ENCODE measurements around the gene EFTUD2. TPM values are rescaled to one million over a fixed set of nuclear protein-coding genes. Genes with fewer than 3 reads are reported as not detected.

The EFTUD2 gene
- total RNA-seq, 1 experiment from 2014 or later = 162 TPM

- TF ChIP-seq, protein P1, sequence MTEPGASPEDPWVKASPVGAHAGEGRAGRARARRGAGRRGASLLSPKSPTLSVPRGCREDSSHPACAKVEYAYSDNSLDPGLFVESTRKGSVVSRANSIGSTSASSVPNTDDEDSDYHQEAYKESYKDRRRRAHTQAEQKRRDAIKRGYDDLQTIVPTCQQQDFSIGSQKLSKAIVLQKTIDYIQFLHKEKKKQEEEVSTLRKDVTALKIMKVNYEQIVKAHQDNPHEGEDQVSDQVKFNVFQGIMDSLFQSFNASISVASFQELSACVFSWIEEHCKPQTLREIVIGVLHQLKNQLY (CRISPR knock-in tag; IDR thresholded peaks at IDR 0.05) = no peak
- TF ChIP-seq OVOL2 (CRISPR knock-in tag; IDR thresholded peaks at IDR 0.05; ENCODE audit: borderline replicate concordance) = no peak
These were observed 29.9 kb upstream of the EFTUD2 start (continued) for GRCh38 chr17:44928950-44929720.

GRCh38 chr17:44928136-44928535 lies 28.9 kb upstream of the EFTUD2 start:
- Mint-ChIP-seq H3K4me1 (no peaks in the 10 kb centered on the region; the same call in 1 of the 2 replicates), H3K27ac (no peak overlapping the region), H3K4me3 (no peak overlapping the region), H3K36me3 (peaks cover 62% of the 10 kb centered on the region), H3K27me3 (ENCODE audit: low read depth) (no peaks in the 10 kb centered on the region), H3K9me3 (no peaks in the 10 kb centered on the region)
- ChIA-PET POLR2A (no interaction called here), CTCF (interaction anchor here (2.0 kb wide), 1 partner anchor 17 kb away, joined by 10 read pairs; no protein-coding TSS in a partner anchor)
- ATAC-seq = no peak
- TF ChIP-seq PRRX2 (CRISPR knock-in tag; IDR thresholded peaks at IDR 0.05) (no peak), NR2C2 (CRISPR knock-in tag; IDR thresholded peaks at IDR 0.05) (no peak), E2F4 (CRISPR knock-in tag; IDR thresholded peaks at IDR 0.05; ENCODE audit: borderline replicate concordance, low read depth) (no peak), TP53 (CRISPR knock-in tag; IDR thresholded peaks at IDR 0.05) (no peak), ZNF219 (CRISPR knock-in tag; IDR thresholded peaks at IDR 0.05; ENCODE audit: borderline replicate concordance) (no peak), AR (CRISPR knock-in tag; IDR thresholded peaks at IDR 0.05) (no peak), ZNF425 (CRISPR knock-in tag; conservative IDR thresholded peaks at IDR 0.05) (no peak), ZNF232 (CRISPR knock-in tag; IDR thresholded peaks at IDR 0.05) (no peak), JUN (CRISPR knock-in tag; IDR thresholded peaks at IDR 0.05) (no peak), GTF2I (CRISPR knock-in tag; conservative IDR thresholded peaks at IDR 0.05) (no peak), E2F5 (CRISPR knock-in tag; IDR thresholded peaks at IDR 0.05) (no peak), ZNF396 (CRISPR knock-in tag; IDR thresholded peaks at IDR 0.05; ENCODE audit: borderline replicate concordance) (no peak), EMX1 (CRISPR knock-in tag; IDR thresholded peaks at IDR 0.05) (no peak), ZNF121 (CRISPR knock-in tag; IDR thresholded peaks at IDR 0.05) (no peak), ZBTB21 (CRISPR knock-in tag; IDR thresholded peaks at IDR 0.05; ENCODE audit: borderline replicate concordance) (no peak), HMGXB4 (CRISPR knock-in tag; IDR thresholded peaks at IDR 0.05) (no peak), ZNF317 (CRISPR knock-in tag; IDR thresholded peaks at IDR 0.05; ENCODE audit: borderline replicate concordance, low read depth) (no peak)
- TF ChIP-seq, protein P2, sequence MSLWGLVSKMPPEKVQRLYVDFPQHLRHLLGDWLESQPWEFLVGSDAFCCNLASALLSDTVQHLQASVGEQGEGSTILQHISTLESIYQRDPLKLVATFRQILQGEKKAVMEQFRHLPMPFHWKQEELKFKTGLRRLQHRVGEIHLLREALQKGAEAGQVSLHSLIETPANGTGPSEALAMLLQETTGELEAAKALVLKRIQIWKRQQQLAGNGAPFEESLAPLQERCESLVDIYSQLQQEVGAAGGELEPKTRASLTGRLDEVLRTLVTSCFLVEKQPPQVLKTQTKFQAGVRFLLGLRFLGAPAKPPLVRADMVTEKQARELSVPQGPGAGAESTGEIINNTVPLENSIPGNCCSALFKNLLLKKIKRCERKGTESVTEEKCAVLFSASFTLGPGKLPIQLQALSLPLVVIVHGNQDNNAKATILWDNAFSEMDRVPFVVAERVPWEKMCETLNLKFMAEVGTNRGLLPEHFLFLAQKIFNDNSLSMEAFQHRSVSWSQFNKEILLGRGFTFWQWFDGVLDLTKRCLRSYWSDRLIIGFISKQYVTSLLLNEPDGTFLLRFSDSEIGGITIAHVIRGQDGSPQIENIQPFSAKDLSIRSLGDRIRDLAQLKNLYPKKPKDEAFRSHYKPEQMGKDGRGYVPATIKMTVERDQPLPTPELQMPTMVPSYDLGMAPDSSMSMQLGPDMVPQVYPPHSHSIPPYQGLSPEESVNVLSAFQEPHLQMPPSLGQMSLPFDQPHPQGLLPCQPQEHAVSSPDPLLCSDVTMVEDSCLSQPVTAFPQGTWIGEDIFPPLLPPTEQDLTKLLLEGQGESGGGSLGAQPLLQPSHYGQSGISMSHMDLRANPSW (CRISPR knock-in tag; conservative IDR thresholded peaks at IDR 0.05; ENCODE audit: low read depth) = no peak
- no peak for DNase-seq (ENCODE audit: low spot score)

All from WTC11 (cell line).